Loucy (cell line): ENCODE results near the gene COA8.

Source experiments
- H2AFZ ChIP-seq: fragments of 200-600 bp; sonication (generic); 2 replicates; pipeline ENCODE4 v1.6.0; 2016; ENCODE audit warnings: antibody characterized with exemption, mild to moderate bottlenecking, low read length, moderate library complexity
- H3F3A ChIP-seq: fragments of 200-600 bp; 2 replicates; pipeline ENCODE4 v1.6.0; 2016; ENCODE audit warnings: antibody characterized with exemption, low read depth, mild to moderate bottlenecking
- H3K27me3 ChIP-seq: fragments of 200-600 bp; sonication (generic); 2 replicates; pipeline ENCODE4 v1.6.1; 2014; ENCODE audit warnings: low read length, mild to moderate bottlenecking; ENCODE audit not compliant: insufficient read depth, poor library complexity, severe bottlenecking
- H3K36me3 ChIP-seq: fragments of 200-600 bp; sonication (generic); 2 replicates; pipeline ENCODE4 v1.6.1; 2016; ENCODE audit warnings: low read length; ENCODE audit not compliant: insufficient read depth
- H3K4me1 ChIP-seq: fragments of 200-600 bp; sonication (generic); 2 replicates; pipeline ENCODE4 v1.5.1; 2014; ENCODE audit warnings: low read length, mild to moderate bottlenecking; ENCODE audit not compliant: insufficient read depth, poor library complexity, severe bottlenecking
- H3K4me2 ChIP-seq: fragments of 200-600 bp; sonication (generic); 2 replicates; pipeline ENCODE4 v1.6.0; 2014; ENCODE audit warnings: antibody characterized with exemption, low read length, low read depth, mild to moderate bottlenecking; ENCODE audit not compliant: poor library complexity, severe bottlenecking
- H3K4me3 ChIP-seq: fragments of 200-600 bp; sonication (generic); 2 replicates; pipeline ENCODE4 v1.5.1; 2014; ENCODE audit warnings: low read length, mild to moderate bottlenecking, mixed read lengths; ENCODE audit not compliant: poor library complexity, severe bottlenecking
- H3K79me2 ChIP-seq: fragments of 200-600 bp; sonication (generic); 2 replicates; pipeline ENCODE4 v1.6.1; 2014; ENCODE audit warnings: low read length; ENCODE audit not compliant: insufficient read depth
- H3K9ac ChIP-seq: fragments of 200-600 bp; sonication (generic); 2 replicates; pipeline ENCODE4 v1.6.0; 2014; ENCODE audit warnings: mild to moderate bottlenecking, low read depth, low read length, moderate library complexity; ENCODE audit not compliant: poor library complexity, severe bottlenecking
- H3K9me2 ChIP-seq: fragments of 200-600 bp; sonication (generic); replicated peaks from 2 replicates; pipeline ENCODE4 v1.6.1; 2016; ENCODE audit warnings: low read depth, low read length, mixed read lengths
- H3K9me3 ChIP-seq: fragments of 200-600 bp; sonication (generic); 2 replicates; pipeline ENCODE4 v1.6.1; 2014; ENCODE audit warnings: mild to moderate bottlenecking, antibody characterized with exemption, low read length, low read depth; ENCODE audit not compliant: insufficient read depth
- H4K20me1 ChIP-seq: fragments of 200-600 bp; sonication (generic); 2 replicates; pipeline ENCODE4 v1.6.0; 2014; ENCODE audit warnings: antibody characterized with exemption, low read length, mild to moderate bottlenecking; ENCODE audit not compliant: insufficient read depth, poor library complexity, severe bottlenecking
- EZH2phosphoT487 ChIP-seq: fragments of 200-600 bp; IDR thresholded peaks from 2 replicates; pipeline ENCODE4 v1.6.1; 2018; ENCODE audit warnings: antibody characterized with exemption, mild to moderate bottlenecking, moderate library complexity, borderline replicate concordance
- TF ChIP-seq, protein P1 (sequence below): fragments of 200-600 bp; sonication (generic); conservative IDR thresholded peaks from 2 replicates; pipeline ENCODE4 v1.5.1; 2014; ENCODE audit warnings: mild to moderate bottlenecking, antibody characterized with exemption, low read length

The COA8 gene

DNA sequence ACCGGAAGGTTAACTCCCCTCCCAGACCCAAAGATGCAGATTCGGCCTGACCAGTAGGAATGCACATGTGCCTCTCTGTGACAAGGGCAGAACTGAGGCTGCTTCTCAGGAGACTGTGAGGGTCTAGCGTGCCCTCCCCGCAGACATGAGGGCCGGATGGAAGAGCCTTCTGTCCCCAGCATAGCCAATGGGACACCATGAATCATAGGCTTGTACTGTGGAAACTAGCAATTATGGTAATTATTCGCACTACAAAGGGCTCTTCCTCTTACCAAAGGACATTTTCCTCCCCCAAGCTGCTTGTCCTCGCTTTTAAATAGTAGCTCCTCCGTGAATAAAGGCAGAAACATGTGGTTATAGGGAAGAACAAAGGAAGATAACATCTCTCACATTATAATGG lies 6.2 kb downstream of the COA8 start:
- no peaks in the 10 kb centered on the region for H3K9me3 ChIP-seq
- H3K4me1 ChIP-seq = peaks cover 13% of the 10 kb centered on the region
- H3K4me2 ChIP-seq = no peak overlapping the region
- peaks cover 10% of the 10 kb centered on the region; the same call in 1 of the 2 replicates for H3K36me3 ChIP-seq
- H3K4me3 ChIP-seq = no peak overlapping the region
- H3K9ac ChIP-seq = no peak overlapping the region
- H4K20me1 ChIP-seq = peaks cover 16% of the 10 kb centered on the region
- H3K9me2 ChIP-seq = no peaks in the 10 kb centered on the region
- peaks cover 56% of the 10 kb centered on the region for H3K79me2 ChIP-seq
- H3F3A ChIP-seq = no peaks in the 10 kb centered on the region
- no peak overlapping the region for H2AFZ ChIP-seq
- TF ChIP-seq, protein P1, sequence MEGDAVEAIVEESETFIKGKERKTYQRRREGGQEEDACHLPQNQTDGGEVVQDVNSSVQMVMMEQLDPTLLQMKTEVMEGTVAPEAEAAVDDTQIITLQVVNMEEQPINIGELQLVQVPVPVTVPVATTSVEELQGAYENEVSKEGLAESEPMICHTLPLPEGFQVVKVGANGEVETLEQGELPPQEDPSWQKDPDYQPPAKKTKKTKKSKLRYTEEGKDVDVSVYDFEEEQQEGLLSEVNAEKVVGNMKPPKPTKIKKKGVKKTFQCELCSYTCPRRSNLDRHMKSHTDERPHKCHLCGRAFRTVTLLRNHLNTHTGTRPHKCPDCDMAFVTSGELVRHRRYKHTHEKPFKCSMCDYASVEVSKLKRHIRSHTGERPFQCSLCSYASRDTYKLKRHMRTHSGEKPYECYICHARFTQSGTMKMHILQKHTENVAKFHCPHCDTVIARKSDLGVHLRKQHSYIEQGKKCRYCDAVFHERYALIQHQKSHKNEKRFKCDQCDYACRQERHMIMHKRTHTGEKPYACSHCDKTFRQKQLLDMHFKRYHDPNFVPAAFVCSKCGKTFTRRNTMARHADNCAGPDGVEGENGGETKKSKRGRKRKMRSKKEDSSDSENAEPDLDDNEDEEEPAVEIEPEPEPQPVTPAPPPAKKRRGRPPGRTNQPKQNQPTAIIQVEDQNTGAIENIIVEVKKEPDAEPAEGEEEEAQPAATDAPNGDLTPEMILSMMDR = no peak
- no peak for TF ChIP-seq EZH2phosphoT487
- H3K27me3 ChIP-seq = no peaks in the 10 kb centered on the region

DNA sequence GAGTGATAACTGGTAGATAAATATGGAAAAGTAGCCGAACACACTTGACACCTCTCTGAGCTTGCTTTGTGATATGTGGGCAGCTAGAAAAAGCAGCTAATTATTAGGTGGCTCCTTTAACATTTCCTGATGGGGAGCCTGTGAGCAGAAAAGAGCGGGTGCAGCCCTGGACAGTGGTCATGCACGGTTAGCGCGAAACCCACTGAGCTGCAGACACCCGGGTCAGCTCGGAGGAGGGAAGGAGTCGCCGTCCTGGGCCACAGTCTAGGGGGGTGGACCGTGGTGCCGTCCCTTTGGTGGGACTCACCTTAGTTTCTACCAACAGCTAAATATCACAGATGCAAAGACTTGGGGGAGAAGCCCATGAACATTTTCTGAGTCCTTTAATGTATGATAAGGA lies 6.6 kb downstream of the COA8 start:
- Histone ChIP-seq H3K9me2 (no peaks in the 10 kb centered on the region), H3K9me3 (no peaks in the 10 kb centered on the region), H2AFZ (no peak overlapping the region), H3K4me3 (no peak overlapping the region), H3F3A (no peaks in the 10 kb centered on the region), H3K4me1 (peaks cover 9% of the 10 kb centered on the region), H3K27me3 (no peaks in the 10 kb centered on the region), H3K9ac (no peak overlapping the region), H4K20me1 (peaks cover 16% of the 10 kb centered on the region), H3K79me2 (peaks cover 51% of the 10 kb centered on the region), H3K36me3 (peaks cover 15% of the 10 kb centered on the region; the same call in 1 of the 2 replicates), H3K4me2 (no peak overlapping the region)
- TF ChIP-seq, protein P1 = no peak
- TF ChIP-seq EZH2phosphoT487 = no peak

DNA sequence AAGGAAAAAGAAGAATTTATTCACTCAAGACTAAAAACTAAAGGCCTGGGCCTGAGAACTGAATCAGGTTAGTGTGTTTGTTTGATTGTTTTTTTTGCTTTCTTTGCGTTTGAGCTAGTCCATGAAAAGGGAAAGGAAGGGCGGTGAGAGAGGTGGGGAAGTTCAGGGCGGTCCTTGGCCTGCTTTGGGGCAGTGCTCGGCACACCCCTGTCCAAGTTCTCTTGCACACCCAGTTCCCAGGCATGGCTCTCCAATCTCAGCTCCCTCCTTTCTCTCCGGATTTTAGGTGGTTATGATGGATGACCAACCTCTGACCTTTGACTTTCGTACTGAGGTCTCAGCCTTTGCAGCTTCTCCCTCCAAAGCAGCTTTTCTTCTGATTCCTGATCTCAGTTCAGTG lies 11.3 kb downstream of the COA8 start:
- Histone ChIP-seq H3K4me3 (no peak overlapping the region), H3F3A (no peaks in the 10 kb centered on the region), H2AFZ (no peak overlapping the region), H3K4me2 (no peak overlapping the region), H3K9me2 (no peaks in the 10 kb centered on the region), H3K79me2 (peaks cover 10% of the 10 kb centered on the region; the same call in 1 of the 2 replicates), H3K9me3 (no peaks in the 10 kb centered on the region), H3K27me3 (no peaks in the 10 kb centered on the region), H4K20me1 (peaks cover 12% of the 10 kb centered on the region), H3K9ac (no peak overlapping the region), H3K36me3 (peaks cover 40% of the 10 kb centered on the region; the same call in 1 of the 2 replicates), H3K4me1 (no peaks in the 10 kb centered on the region)
- TF ChIP-seq, protein P1 = no peak
- TF ChIP-seq EZH2phosphoT487 = no peak
